ENCODE data around the gene PRAF2. TPM values are rescaled to one million over a fixed set of nuclear protein-coding genes. Genes with fewer than 3 reads are reported as not detected.

The PRAF2 gene
- total and polyA plus RNA-seq, 2 of the 13 experiments (the other 11 are each of a cell fraction or from before 2014, with no cell fraction given), result 0.33 to 2.6 TPM

GRCh38 chrX:49079489-49080428 lies 6.0 kb upstream of the PRAF2 start, which contains the start of gene WDR45 (continued):
- no peak for TF ChIP-seq ZBTB4 (CRISPR knock-in tag; IDR thresholded peaks at IDR 0.05; ENCODE audit: borderline replicate concordance)
- TF ChIP-seq ZNF30 (CRISPR knock-in tag; IDR thresholded peaks at IDR 0.05), result no peak
- peak; percentile 80; the same call in 1 of the 2 replicates for TF ChIP-seq FOSL1 (CRISPR knock-in tag; IDR thresholded peaks at IDR 0.05; ENCODE audit: borderline replicate concordance)
- peak; percentile 54; the same call in 1 of the 2 replicates for TF ChIP-seq HOXA3 (CRISPR knock-in tag; IDR thresholded peaks at IDR 0.05)
- TF ChIP-seq BCL6 (CRISPR knock-in tag; IDR thresholded peaks at IDR 0.05), result no peak
- no peak for TF ChIP-seq TCF12 (IDR thresholded peaks at IDR 0.05)
- TF ChIP-seq TCF12 (CRISPR knock-in tag; IDR thresholded peaks at IDR 0.05), result no peak
- TF ChIP-seq FOXK2 (IDR thresholded peaks at IDR 0.05), result peak; percentile 74
- TF ChIP-seq HMG20A (CRISPR knock-in tag; IDR thresholded peaks at IDR 0.05; ENCODE audit: borderline replicate concordance), result no peak
- no peak for TF ChIP-seq PAWR (CRISPR knock-in tag; IDR thresholded peaks at IDR 0.05; ENCODE audit: borderline replicate concordance)
- TF ChIP-seq HDAC1 (CRISPR knock-in tag; IDR thresholded peaks at IDR 0.05), result peak; percentile 68; the same call in 1 of the 2 replicates
- no peak for TF ChIP-seq PRMT3 (CRISPR knock-in tag; IDR thresholded peaks at IDR 0.05; ENCODE audit: borderline replicate concordance, low read depth)
- no peak for TF ChIP-seq ZNF251 (CRISPR knock-in tag; IDR thresholded peaks at IDR 0.05)
- no peak for TF ChIP-seq KAT2B (IDR thresholded peaks at IDR 0.05; ENCODE audit: borderline replicate concordance, low read depth, low read length)
- TF ChIP-seq ZSCAN20 (CRISPR knock-in tag; IDR thresholded peaks at IDR 0.05; ENCODE audit: borderline replicate concordance), result no peak
- no peak for TF ChIP-seq NONO (IDR thresholded peaks at IDR 0.05)
- peak; percentile 53; the same call in 1 of the 2 replicates for TF ChIP-seq NONO (CRISPR knock-in tag; conservative IDR thresholded peaks at IDR 0.05)
- no peak for TF ChIP-seq NFE2L1 (CRISPR knock-in tag; IDR thresholded peaks at IDR 0.05; ENCODE audit: borderline replicate concordance)
- peak; percentile 61; the same call in 1 of the 2 replicates for TF ChIP-seq ZNF891 (CRISPR knock-in tag; IDR thresholded peaks at IDR 0.05)
- peak; percentile 76 for TF ChIP-seq ELF1 (CRISPR knock-in tag; IDR thresholded peaks at IDR 0.05)
- peak; percentile 87 for TF ChIP-seq JUND (CRISPR knock-in tag; IDR thresholded peaks at IDR 0.05)
- no peak for TF ChIP-seq FOXJ3 (CRISPR knock-in tag; IDR thresholded peaks at IDR 0.05; ENCODE audit: borderline replicate concordance)
- no peak for TF ChIP-seq ZNF337 (CRISPR knock-in tag; IDR thresholded peaks at IDR 0.05; ENCODE audit: borderline replicate concordance, low read depth)
- TF ChIP-seq, protein P1, sequence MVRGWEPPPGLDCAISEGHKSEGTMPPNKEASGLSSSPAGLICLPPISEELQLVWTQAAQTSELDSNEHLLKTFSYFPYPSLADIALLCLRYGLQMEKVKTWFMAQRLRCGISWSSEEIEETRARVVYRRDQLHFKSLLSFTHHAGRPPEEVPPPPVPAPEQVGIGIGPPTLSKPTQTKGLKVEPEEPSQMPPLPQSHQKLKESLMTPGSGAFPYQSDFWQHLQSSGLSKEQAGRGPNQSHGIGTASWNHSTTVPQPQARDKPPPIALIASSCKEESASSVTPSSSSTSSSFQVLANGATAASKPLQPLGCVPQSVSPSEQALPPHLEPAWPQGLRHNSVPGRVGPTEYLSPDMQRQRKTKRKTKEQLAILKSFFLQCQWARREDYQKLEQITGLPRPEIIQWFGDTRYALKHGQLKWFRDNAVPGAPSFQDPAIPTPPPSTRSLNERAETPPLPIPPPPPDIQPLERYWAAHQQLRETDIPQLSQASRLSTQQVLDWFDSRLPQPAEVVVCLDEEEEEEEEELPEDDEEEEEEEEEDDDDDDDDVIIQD (CRISPR knock-in tag; IDR thresholded peaks at IDR 0.05; ENCODE audit: low read depth), result no peak
- TF ChIP-seq DNMT1 (CRISPR knock-in tag; IDR thresholded peaks at IDR 0.05), result no peak
